Prostate gland (tissue), 2 donors: ENCODE measurements around the gene ZNF20. TPM values are rescaled to one million over a fixed set of nuclear protein-coding genes. Genes with fewer than 3 reads are reported as not detected.

ENCODE experiments used
- DNase-seq: peaks from one replicate; pipeline ENCODE4 v3.0.0-alpha.2; 2019; ENCODE audit warnings: low spot score
- H3K27ac ChIP-seq, 2 donors: fragments of 200-600 bp; sonication (generic); 2 replicates each; pipeline ENCODE4 v1.5.1; 2017 to 2019
- H3K27me3 ChIP-seq: fragments of 200-600 bp; sonication (generic); replicated peaks from 2 replicates; pipeline ENCODE4 v1.5.1; 2019; ENCODE audit not compliant: insufficient read depth
- H3K36me3 ChIP-seq, 2 donors: fragments of 200-600 bp; sonication (generic); 1 replicate in 1 of 2; 2 replicates in 1 of 2; pipeline versions ENCODE4 v1.5.1 to v1.8.1; 2017 to 2019
- H3K4me1 ChIP-seq: fragments of 200-600 bp; sonication (generic); replicated peaks from 2 replicates; pipeline ENCODE4 v1.5.1; 2019
- H3K4me3 ChIP-seq, 2 donors: fragments of 200-600 bp; sonication (generic); 2 replicates each; pipeline ENCODE4 v1.5.1; 2017 to 2019
- H3K9me3 ChIP-seq: fragments of 200-600 bp; sonication (generic); 2 replicates; pipeline ENCODE4 v1.5.1; 2017
- POLR2A ChIP-seq: fragments of 450-650 bp; IDR thresholded peaks from one replicate; pipeline ENCODE4 v1.6.1; 2016; ENCODE audit warnings: antibody characterized with exemption, mild to moderate bottlenecking
- POLR2AphosphoS5 ChIP-seq: sonication (generic); formaldehyde crosslinking; IDR thresholded peaks from one replicate; pipeline ENCODE4 v1.6.1; 2017; ENCODE audit warnings: antibody characterized with exemption
- WGBS: methylation state at CpG from one replicate; pipeline ENCODE4 v1.1.5; 2018; 5-methylcytosine and 5-hydroxymethylcytosine counted together
- intact Hi-C: fragments of 100-400 bp; cut with DNase I; formaldehyde crosslinking; loops from one replicate; pipeline ENCODE4 v1.14.2; 2022
- total RNA-seq, 2 donors: library from RNA; depleted of rRNA; stranded (reverse); fragments of >200 nt; gene quantifications; one replicate each; pipeline ENCODE4 v1.1.0, GENCODE V29; 2016
- TF ChIP-seq, protein P1 (sequence below), 4 experiments: fragments of 200-600 bp in 2 of 4; fragments of 450-650 bp in 2 of 4; sonication (generic) in 2 of 4; IDR thresholded peaks; 1 replicate in 3 of 4; 2 replicates in 1 of 4; pipeline ENCODE4 v1.5.1; 2016 to 2019; ENCODE audit warnings: antibody characterized with exemption in 4 of 4, mild to moderate bottlenecking in 2 of 4, moderate library complexity in 2 of 4

ZNF20 gene
- total RNA-seq, 2 donors from 2014 or later: 6.0 TPM; not detected in 1

DNA sequence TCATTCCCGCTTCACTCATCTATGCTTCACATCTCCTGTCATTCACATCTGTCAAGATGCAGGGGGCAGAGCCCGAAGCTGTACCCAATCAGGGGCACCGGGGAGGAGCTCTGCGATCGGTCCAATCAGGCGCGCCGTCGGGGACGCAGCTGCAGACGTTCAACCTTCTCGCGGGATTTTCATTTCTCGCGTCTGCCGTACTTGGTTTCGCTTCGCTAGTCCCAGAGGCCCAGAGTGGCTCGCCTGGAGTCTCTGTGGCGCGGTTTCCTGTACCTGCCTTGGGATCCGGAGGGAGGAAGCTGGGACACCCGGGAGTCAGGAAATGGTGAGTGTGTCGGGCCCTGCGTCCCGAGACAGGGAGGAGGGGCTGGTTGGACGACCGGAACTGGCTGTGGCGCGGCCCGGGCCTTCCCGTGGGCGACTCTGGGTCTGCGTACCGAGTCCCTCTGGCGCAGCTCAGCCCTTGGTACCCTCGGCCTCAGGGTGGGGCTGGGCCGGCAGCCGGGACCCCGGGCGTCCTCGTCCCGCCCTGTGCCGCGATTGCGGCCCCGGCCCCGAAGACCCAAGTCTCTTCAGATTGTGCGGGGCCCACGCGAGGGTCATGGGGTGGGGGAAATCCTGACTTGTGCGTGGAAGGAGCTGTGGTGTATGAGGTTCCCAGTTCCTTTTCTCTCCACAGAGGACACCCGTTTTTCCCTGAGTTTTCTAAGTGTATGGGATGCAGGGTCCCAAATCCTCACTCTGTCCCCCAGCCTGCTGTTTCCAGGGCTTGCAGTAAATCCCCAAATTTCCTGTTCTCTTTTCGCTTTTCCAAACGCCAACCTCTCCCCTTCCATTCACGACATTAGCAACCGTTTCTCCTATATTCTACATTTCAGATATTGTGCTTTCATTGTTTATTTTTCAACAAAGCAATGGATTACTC lies 23.0 kb upstream of the ZNF20 start, which contains the start of gene ZNF136:
TSS of gene ZNF136 (plus strand) at position 215 of the 925 bp plus-strand sequence. CDS start at position 323, 108 bp downstream.
- H3K27ac ChIP-seq: peak within 1 kb of the TSS; percentile 86 to 92
- H3K36me3 ChIP-seq: no peaks in the 10 kb centered on the region
- peak within 1 kb of the TSS; percentile 72 to 89 for H3K4me3 ChIP-seq
- H3K4me1 ChIP-seq: peaks cover 4% of the 10 kb centered on the region
- WGBS: under 1% methylated on average over 57 of the region's 57 CpGs
- intact Hi-C loops: loop anchor here (5.0 to 10.0 kb wide), 2 partner anchors 101 to 202 kb away; partner anchors contain the start of genes ZNF442 and ZNF844
- DNase-seq: peak; percentile 89
- no peaks in the 10 kb centered on the region for H3K9me3 ChIP-seq
- TF ChIP-seq POLR2A (peak; percentile 82), POLR2AphosphoS5 (peak; percentile 91)
- TF ChIP-seq, protein P1, sequence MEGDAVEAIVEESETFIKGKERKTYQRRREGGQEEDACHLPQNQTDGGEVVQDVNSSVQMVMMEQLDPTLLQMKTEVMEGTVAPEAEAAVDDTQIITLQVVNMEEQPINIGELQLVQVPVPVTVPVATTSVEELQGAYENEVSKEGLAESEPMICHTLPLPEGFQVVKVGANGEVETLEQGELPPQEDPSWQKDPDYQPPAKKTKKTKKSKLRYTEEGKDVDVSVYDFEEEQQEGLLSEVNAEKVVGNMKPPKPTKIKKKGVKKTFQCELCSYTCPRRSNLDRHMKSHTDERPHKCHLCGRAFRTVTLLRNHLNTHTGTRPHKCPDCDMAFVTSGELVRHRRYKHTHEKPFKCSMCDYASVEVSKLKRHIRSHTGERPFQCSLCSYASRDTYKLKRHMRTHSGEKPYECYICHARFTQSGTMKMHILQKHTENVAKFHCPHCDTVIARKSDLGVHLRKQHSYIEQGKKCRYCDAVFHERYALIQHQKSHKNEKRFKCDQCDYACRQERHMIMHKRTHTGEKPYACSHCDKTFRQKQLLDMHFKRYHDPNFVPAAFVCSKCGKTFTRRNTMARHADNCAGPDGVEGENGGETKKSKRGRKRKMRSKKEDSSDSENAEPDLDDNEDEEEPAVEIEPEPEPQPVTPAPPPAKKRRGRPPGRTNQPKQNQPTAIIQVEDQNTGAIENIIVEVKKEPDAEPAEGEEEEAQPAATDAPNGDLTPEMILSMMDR (IDR thresholded peaks at IDR 0.05): no peak
- H3K27me3 ChIP-seq: no peaks in the 10 kb centered on the region

DNA sequence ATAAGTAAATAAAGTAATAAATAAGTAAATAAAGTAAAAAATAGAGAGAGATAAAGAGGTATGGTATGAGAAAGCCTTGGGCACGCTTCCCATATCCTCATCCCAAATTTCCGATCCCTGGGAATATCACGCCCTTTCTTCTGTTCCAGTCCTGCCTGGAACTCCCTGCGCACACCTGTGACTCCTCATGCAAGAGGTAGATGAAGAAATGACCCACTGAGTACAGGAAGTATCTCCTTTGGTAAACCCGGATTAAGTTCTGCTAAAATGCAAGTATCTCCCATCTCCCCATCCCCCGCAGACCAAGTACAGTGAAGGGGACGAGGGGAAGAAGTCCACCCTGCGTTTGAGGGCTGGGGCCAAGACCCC lies 22.3 kb upstream of the ZNF20 start:
- no peak for DNase-seq
- intact Hi-C loops: loop anchor here (5.0 to 10.0 kb wide), 2 partner anchors 100 to 202 kb away; partner anchors contain the start of genes ZNF442 and ZNF844
- Histone ChIP-seq H3K4me1 (peaks cover 4% of the 10 kb centered on the region), H3K4me3 (peak overlapping the region; percentile 72 to 89), H3K36me3 (no peaks in the 10 kb centered on the region), H3K27me3 (no peaks in the 10 kb centered on the region), H3K27ac (peak overlapping the region; percentile 86 to 92), H3K9me3 (no peaks in the 10 kb centered on the region)
- 16% methylated on average over 8 of the region's 8 CpGs for WGBS
- TF ChIP-seq, protein P1 (IDR thresholded peaks at IDR 0.05): no peak
- TF ChIP-seq POLR2AphosphoS5: no peak
- no peak for TF ChIP-seq POLR2A

DNA sequence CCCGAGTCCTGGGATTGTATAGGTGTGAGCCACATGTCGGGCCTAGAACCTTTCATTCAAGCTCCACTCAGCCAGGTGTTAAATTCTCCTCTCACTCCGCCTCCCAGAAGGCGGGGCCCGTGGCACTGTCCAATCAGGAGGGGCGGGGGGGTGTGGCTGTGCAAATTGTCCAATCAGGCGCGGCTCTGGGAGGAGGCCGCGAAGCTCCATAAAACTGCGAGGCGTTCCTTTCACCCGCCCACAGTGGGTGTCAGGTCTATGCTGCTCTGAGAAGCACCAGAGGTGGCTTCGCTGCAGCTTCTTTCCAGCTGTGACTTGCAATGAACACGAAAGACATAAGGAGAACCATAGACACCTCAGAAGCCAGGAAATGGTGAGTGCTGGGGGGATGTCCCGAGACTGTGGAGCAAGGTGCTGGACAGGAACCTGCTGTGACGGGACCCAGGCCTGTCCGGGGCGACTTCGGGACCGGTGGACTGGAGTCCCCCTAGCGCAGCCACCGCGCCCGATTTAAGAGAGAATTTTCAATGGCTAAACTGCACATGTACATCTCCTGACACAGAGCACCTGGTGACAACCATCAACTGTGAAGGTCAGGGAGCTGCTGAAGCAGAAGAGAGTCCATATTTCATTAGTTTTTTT lies 19.7 kb upstream of the ZNF20 start:
- peaks cover 4% of the 10 kb centered on the region for H3K4me1 ChIP-seq
- no peak for DNase-seq
- no peak overlapping the region for H3K4me3 ChIP-seq
- H3K36me3 ChIP-seq: no peaks in the 10 kb centered on the region
- no peak overlapping the region for H3K27ac ChIP-seq
- H3K9me3 ChIP-seq: no peaks in the 10 kb centered on the region
- TF ChIP-seq POLR2A (no peak), POLR2AphosphoS5 (no peak)
- H3K27me3 ChIP-seq: no peaks in the 10 kb centered on the region
- intact Hi-C loops: loop anchor here (5.0 to 10.0 kb wide), 2 partner anchors 98 to 205 kb away; partner anchors contain the start of genes ZNF442 and ZNF844
- 92% methylated on average over 25 of the region's 25 CpGs for WGBS

DNA sequence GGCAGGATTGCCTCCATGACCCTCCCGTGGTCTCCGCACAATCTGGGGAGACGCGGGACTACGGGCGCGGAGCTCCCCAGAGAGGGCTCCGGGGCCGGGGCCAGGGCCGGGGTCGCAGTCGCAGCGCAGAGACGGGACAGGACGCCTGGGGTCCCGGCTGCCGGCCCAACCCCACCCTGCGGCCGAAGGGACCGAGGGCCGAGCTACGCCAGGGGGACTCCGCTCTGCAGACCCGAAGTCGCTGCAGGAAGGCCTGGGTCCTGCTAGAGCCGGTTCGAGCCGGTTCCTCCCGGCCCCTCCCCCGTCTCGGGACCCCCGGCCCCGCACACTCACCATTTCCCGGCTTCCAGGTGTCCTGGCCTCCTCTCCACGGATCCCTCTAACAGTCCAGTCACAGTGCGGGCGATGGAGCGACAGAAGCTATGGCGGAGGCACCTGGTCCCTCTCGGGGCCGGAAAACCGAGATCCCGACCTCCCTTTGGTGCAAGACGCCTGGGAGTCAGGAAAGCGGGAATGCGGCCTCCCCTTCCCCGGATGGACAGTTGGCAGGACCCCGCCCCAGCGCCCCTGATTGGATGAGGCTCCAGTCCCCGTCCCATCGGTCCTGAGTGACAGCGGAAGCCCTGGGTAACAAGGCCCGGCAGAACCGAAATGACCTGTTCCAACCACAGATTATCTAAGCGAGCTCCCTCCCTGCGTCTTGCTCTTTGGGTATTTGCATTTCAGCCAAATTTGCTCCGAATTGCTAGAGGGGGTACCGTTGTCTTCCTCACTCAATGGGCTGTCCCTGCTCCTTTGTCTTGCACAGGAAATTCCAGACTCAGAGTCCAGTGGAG lies 16.3 kb upstream of the ZNF20 start, which contains the start of gene ZNF625:
TSS of gene ZNF625 (minus strand) at position 512 of the 836 bp plus-strand sequence. CDS start at position 336, 176 bp downstream.
- Histone ChIP-seq H3K36me3 (no peaks in the 10 kb centered on the region), H3K4me1 (no peaks in the 10 kb centered on the region), H3K27me3 (no peaks in the 10 kb centered on the region), H3K27ac (peak within 1 kb of the TSS; percentile 73 to 78), H3K9me3 (no peaks in the 10 kb centered on the region), H3K4me3 (peak within 1 kb of the TSS; percentile 68 to 93)
- peak; percentile 93 for DNase-seq
- intact Hi-C loops: no loop called here
- TF ChIP-seq, protein P1 (IDR thresholded peaks at IDR 0.05): no peak
- TF ChIP-seq POLR2A (peak; percentile 60), POLR2AphosphoS5 (peak; percentile 86)
- WGBS: 3% methylated on average over 41 of the region's 58 CpGs
